ENCODE results near the gene SULT1A3.
"Not testable (repeated sequence)": the region's sequence is repeated elsewhere in the genome, so short reads cannot be mapped to it uniquely, and the experiment has no call there.

DNA sequence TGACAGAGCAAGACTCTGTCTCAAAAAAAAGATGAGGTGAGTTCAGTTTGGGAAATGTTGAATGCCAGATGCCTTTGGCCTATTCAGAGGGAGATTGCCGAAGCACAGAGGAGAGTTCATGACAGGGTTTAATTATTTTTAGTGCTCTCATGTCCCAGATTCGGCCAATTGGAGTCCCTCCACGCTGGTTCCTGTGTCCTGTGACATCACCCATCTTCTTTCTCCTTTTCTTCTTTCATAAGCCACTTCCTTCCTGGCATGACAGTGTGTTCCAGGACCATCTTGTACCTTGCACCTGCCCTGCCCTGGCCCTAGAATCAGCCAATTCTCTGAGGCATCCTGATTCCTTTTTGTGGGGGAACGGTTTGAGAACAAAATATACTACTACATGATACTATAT, 12.4 kb downstream of the SULT1A3 start:
- TF ChIP-seq CTCF (conservative IDR thresholded peaks at IDR 0.05; ENCODE audit: low read depth, low read length); EZH2 (IDR thresholded peaks at IDR 0.05; ENCODE audit: borderline replicate concordance, low read depth, low read length, poor library complexity, severe bottlenecking): not testable (repeated sequence)
